Uterus (tissue), 2 donors: Measurements from ENCODE around the gene CD22.

ENCODE experiments used
- CTCF ChIP-seq, 4 experiments: fragments of 200-600 bp in 2 of 4; fragments of 450-650 bp in 2 of 4; sonication (generic) in 2 of 4; IDR thresholded peaks; one replicate each; pipeline ENCODE4 v1.5.1; 2016 to 2019; ENCODE audit warnings: antibody characterized with exemption in 4 of 4, mild to moderate bottlenecking in 2 of 4, moderate library complexity in 1 of 4
- POLR2A ChIP-seq, 2 donors: fragments of 450-650 bp; IDR thresholded peaks; one replicate each; pipeline ENCODE4 v1.6.1; 2016; ENCODE audit warnings: antibody characterized with exemption in 2 of 2, mild to moderate bottlenecking in 1 of 2, moderate library complexity in 1 of 2

DNA sequence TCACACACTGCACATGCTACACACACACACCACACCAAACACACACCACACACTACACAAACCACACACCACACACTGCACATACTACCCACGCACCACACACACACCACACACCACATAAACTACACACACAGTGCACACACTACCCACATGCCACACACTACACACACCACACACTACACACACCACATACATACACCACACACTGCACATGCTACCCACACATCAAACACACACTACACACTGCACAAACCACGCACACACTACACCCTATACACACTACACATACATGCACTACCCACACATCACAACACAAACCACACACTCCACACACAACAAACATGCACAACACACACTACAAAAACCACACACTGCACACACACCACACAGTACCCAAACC, 31.1 kb upstream of the CD22 start:
- no peak for TF ChIP-seq CTCF (IDR thresholded peaks at IDR 0.05)
- TF ChIP-seq POLR2A (IDR thresholded peaks at IDR 0.05), result no peak
